IMR-90 (cell line): ENCODE data around the gene CCER1. TPM values are rescaled to one million over a fixed set of nuclear protein-coding genes. Genes with fewer than 3 reads are reported as not detected.

Experiments
- ATAC-seq: fragments of 200-7000 bp; cut with Tn5 transposase; 2 replicates; pipeline ENCODE4 v1.9.1; 2020; ENCODE audit warnings: low read depth, mild to moderate bottlenecking, moderate library complexity
- BruUV-seq: library from RNA; stranded (reverse); fragments of 400-500 nt; replicated peaks from 2 replicates; lab custom pipeline; 2021; lab: Mats Ljungman, UMichigan
- CTCF ChIA-PET: fragments of 300-600 bp; formaldehyde crosslinking; extraction: SDS; loops from one replicate; lab custom pipeline; 2021; ENCODE audit warnings: antibody characterized with exemption; lab: Yijun Ruan, JAX
- POLR2A ChIA-PET: fragments of 300-600 bp; sonication (Branson Sonifier 250); formaldehyde crosslinking; loops from one replicate; lab custom pipeline; 2022; ENCODE audit warnings: antibody characterized with exemption; ENCODE audit not compliant: unreplicated experiment; lab: Charles Lee
- DNase-seq: peaks from one replicate; pipeline ENCODE4 v3.0.0; 2013
- H2AFZ ChIP-seq: replicated peaks from 2 replicates; pipeline ENCODE3; 2013; ENCODE audit warnings: low read length, mild to moderate bottlenecking; ENCODE audit not compliant: poor library complexity
- H2AK5ac ChIP-seq: 2 replicates; pipeline ENCODE4 v1.6.1; 2013; ENCODE audit warnings: low read depth, low read length, inconsistent platforms
- H2AK9ac ChIP-seq: replicated peaks from 2 replicates; pipeline ENCODE3; 2013; ENCODE audit warnings: mild to moderate bottlenecking, low read depth, low read length, moderate library complexity; ENCODE audit not compliant: poor library complexity
- H2BK120ac ChIP-seq: 2 replicates; pipeline ENCODE4 v1.6.1; 2013; ENCODE audit warnings: low read depth, low read length, inconsistent platforms
- H2BK15ac ChIP-seq: 3 replicates; pipeline ENCODE4 v1.6.1; 2013; ENCODE audit warnings: low read depth, low read length, inconsistent platforms
- H2BK20ac ChIP-seq: 2 replicates; pipeline ENCODE4 v1.6.1; 2013; ENCODE audit warnings: low read depth, mild to moderate bottlenecking, inconsistent platforms, low read length, moderate library complexity
- H2BK5ac ChIP-seq: 2 replicates; pipeline ENCODE4 v1.6.1; 2013; ENCODE audit warnings: mild to moderate bottlenecking, low read depth, low read length, inconsistent platforms; ENCODE audit not compliant: poor library complexity, severe bottlenecking
- H3K14ac ChIP-seq: replicated peaks from 2 replicates; pipeline ENCODE4 v1.6.1; 2013; ENCODE audit warnings: low read depth, low read length, inconsistent platforms
- H3K18ac ChIP-seq: 2 replicates; pipeline ENCODE4 v1.6.1; 2013; ENCODE audit warnings: low read depth, low read length, control low read depth
- H3K23ac ChIP-seq: 2 replicates; pipeline ENCODE4 v1.6.1; 2013; ENCODE audit warnings: low read depth, low read length, inconsistent platforms
- H3K27ac ChIP-seq: 2 replicates; pipeline ENCODE4 v1.5.1; 2013; ENCODE audit warnings: mild to moderate bottlenecking, control low read depth, low read length; ENCODE audit not compliant: insufficient read depth
- H3K27me3 ChIP-seq: 2 replicates; pipeline ENCODE4 v1.6.1; 2013; ENCODE audit warnings: low read length; ENCODE audit not compliant: control insufficient read depth, insufficient read depth
- H3K36me3 ChIP-seq: 2 replicates; pipeline ENCODE4 v1.6.1; 2013; ENCODE audit warnings: low read length, mixed read lengths; ENCODE audit not compliant: control insufficient read depth, insufficient read depth
- H3K4ac ChIP-seq: 2 replicates; pipeline ENCODE4 v1.6.1; 2013; ENCODE audit warnings: low read depth, low read length, inconsistent platforms
- H3K4me1 ChIP-seq: 2 replicates; pipeline ENCODE4 v1.6.1; 2013; ENCODE audit warnings: low read length, mixed read lengths; ENCODE audit not compliant: control insufficient read depth, insufficient read depth
- H3K4me2 ChIP-seq: 2 replicates; pipeline ENCODE4 v1.6.1; 2013; ENCODE audit warnings: low read depth, mild to moderate bottlenecking, control low read depth, low read length, moderate library complexity
- H3K4me3 ChIP-seq: 2 replicates; pipeline ENCODE4 v1.5.1; 2013; ENCODE audit warnings: low read depth, mild to moderate bottlenecking, control low read depth, low read length, moderate library complexity; ENCODE audit not compliant: insufficient read depth
- H3K56ac ChIP-seq: 2 replicates; pipeline ENCODE4 v1.6.1; 2013; ENCODE audit warnings: low read length, inconsistent platforms; ENCODE audit not compliant: insufficient read depth; ENCODE audit errors: extremely low read depth
- H3K79me1 ChIP-seq, 2 experiments: 2 replicates each; pipeline ENCODE4 v1.6.1; 2013; ENCODE audit warnings: low read length in 2 of 2, inconsistent platforms in 1 of 2, low read depth in 1 of 2
- H3K9ac ChIP-seq: 2 replicates; pipeline ENCODE4 v1.6.1; 2013; ENCODE audit warnings: low read depth, low read length, control low read depth
- H3K9me1 ChIP-seq: 2 replicates; pipeline ENCODE4 v1.6.1; 2013; ENCODE audit warnings: low read length, inconsistent platforms; ENCODE audit not compliant: insufficient read depth
- H3K9me3 ChIP-seq: 2 replicates; pipeline ENCODE4 v1.6.1; 2013; ENCODE audit warnings: low read length; ENCODE audit not compliant: control insufficient read depth, insufficient read depth
- H4K20me1 ChIP-seq: 2 replicates; pipeline ENCODE4 v1.6.1; 2013; ENCODE audit warnings: low read length, inconsistent platforms; ENCODE audit not compliant: insufficient read depth
- H4K5ac ChIP-seq: 2 replicates; pipeline ENCODE4 v1.6.1; 2013; ENCODE audit warnings: mild to moderate bottlenecking, low read depth, low read length, control low read depth
- H4K8ac ChIP-seq, 2 experiments: 2 replicates each; pipeline ENCODE4 v1.6.1; 2013; ENCODE audit warnings: low read depth in 2 of 2, low read length in 2 of 2, control low read depth in 1 of 2, inconsistent platforms in 1 of 2
- H4K91ac ChIP-seq: 2 replicates; pipeline ENCODE4 v1.6.1; 2013; ENCODE audit warnings: low read depth, low read length, inconsistent platforms; ENCODE audit not compliant: insufficient read depth
- CHD1 ChIP-seq: IDR thresholded peaks from 2 replicates; pipeline ENCODE4 v1.6.1; 2012; ENCODE audit warnings: low read depth, low read length, improper control_type of control experiment
- CTCF ChIP-seq: conservative IDR thresholded peaks from 2 replicates; pipeline ENCODE4 v1.5.1; 2012; ENCODE audit warnings: mild to moderate bottlenecking, low read depth, low read length, improper control_type of control experiment
- RAD21 ChIP-seq: IDR thresholded peaks from 2 replicates; pipeline ENCODE4 v1.6.1; 2012; ENCODE audit warnings: low read length, improper control_type of control experiment
- RFX5 ChIP-seq: IDR thresholded peaks from 2 replicates; pipeline ENCODE4 v1.8.0; 2012; ENCODE audit warnings: low read depth, mild to moderate bottlenecking, low read length, moderate library complexity
- SMC3 ChIP-seq: fragments of 150-350 bp; IDR thresholded peaks from 2 replicates; pipeline ENCODE4 v1.6.1; 2016; ENCODE audit warnings: low read depth, mild to moderate bottlenecking, antibody characterized with exemption, low read length, moderate library complexity
- USF2 ChIP-seq: fragments of 150-350 bp; IDR thresholded peaks from 2 replicates; pipeline ENCODE4 v1.6.1; 2017; ENCODE audit warnings: mild to moderate bottlenecking, antibody characterized with exemption, low read length, low read depth
- WGBS, 2 experiments: methylation state at CpG; one replicate each; pipeline versions ENCODE4 v1.1.5 to v1.1.7; 2013; ENCODE audit warnings: missing lambda C conversion rate in 2 of 2; ENCODE audit not compliant: insufficient read length in 1 of 2; ENCODE audit errors: extremely low coverage in 2 of 2; 5-methylcytosine and 5-hydroxymethylcytosine counted together
- dilution Hi-C: fragments of 300-500 bp; cut with HindIII; formaldehyde crosslinking; loops from one replicate; pipeline ENCODE4 v1.14.3; 2018; ENCODE audit warnings: low sequenced_read_pairs; ENCODE audit not compliant: unreplicated experiment
- in situ Hi-C: fragments of 300-500 bp; cut with MboI; formaldehyde crosslinking; loops from 3 replicates; pipeline ENCODE4 v1.14.3; 2019; ENCODE audit warnings: low sequenced_read_pairs, inconsistent platforms, mixed read lengths
- intact Hi-C: fragments of 100-400 bp; cut with micrococcal nuclease; formaldehyde crosslinking; loops from 2 replicates; pipeline ENCODE4 v1.10.0; 2022
- polyA plus RNA-seq, 3 experiments: library from polyadenylated mRNA; depleted of rRNA; stranded (reverse); fragments of >200 nt; gene quantifications; 2 replicates each; pipeline ENCODE4 v1.2.3, GENCODE V29; 2012; ENCODE audit warnings: low replicate concordance in 1 of 3
- total RNA-seq: library from RNA; depleted of rRNA; stranded (reverse); fragments of >200 nt; gene quantifications from 2 replicates; pipeline ENCODE4 v1.2.3, GENCODE V29; 2012

The CCER1 gene
- total and polyA plus RNA-seq, 2 of the 4 experiments (the other 2 are of a cell fraction), result not detected

GRCh38 chr12:90959538-90960139, 4.7 kb upstream of the CCER1 start:
- CTCF ChIA-PET, result interaction anchor here (1.0 to 1.6 kb wide), 4 partner anchors 10 to 222 kb away, joined by 4 to 9 read pairs (median 6); no protein-coding TSS in a partner anchor
- Histone ChIP-seq H3K23ac (no peak overlapping the region), H3K9ac (no peak overlapping the region), H2BK20ac (no peak overlapping the region), H3K14ac (no peak overlapping the region), H2BK5ac (no peak overlapping the region), H4K20me1 (no peaks in the 10 kb centered on the region), H4K8ac (no peak overlapping the region), H3K4me3 (no peak overlapping the region), H3K27ac (no peak overlapping the region), H3K9me3 (no peaks in the 10 kb centered on the region), H3K18ac (no peak overlapping the region), H3K4me2 (no peak overlapping the region), H3K56ac (no peak overlapping the region), H3K4me1 (no peaks in the 10 kb centered on the region), H3K27me3 (no peaks in the 10 kb centered on the region), H3K36me3 (no peaks in the 10 kb centered on the region), H2BK15ac (no peak overlapping the region), H3K9me1 (no peaks in the 10 kb centered on the region), H4K5ac (no peak overlapping the region), H2AFZ (no peak overlapping the region), H3K4ac (no peak overlapping the region), H3K79me1 (no peaks in the 10 kb centered on the region), H2AK9ac (no peak overlapping the region), H2AK5ac (no peak overlapping the region), H4K91ac (no peak overlapping the region), H2BK120ac (no peak overlapping the region)
- no CpG with 5 or more reads among the region's 4 CpGs for WGBS, 2 experiments
- dilution Hi-C loops (no loop called here), intact Hi-C loops (loop anchor here (1.0 kb wide), 1 partner anchor 396 kb away; no protein-coding TSS in a partner anchor), in situ Hi-C loops (loop anchor here (25.0 kb wide), 1 partner anchor 1678 kb away; no protein-coding TSS in a partner anchor)
- peak; percentile 95 for ATAC-seq
- POLR2A ChIA-PET, result interaction anchor here (1.0 kb wide), 2 partner anchors 15 to 216 kb away, joined by 3 read pairs; no protein-coding TSS in a partner anchor
- no TSS peak for BruUV-seq
- peak; percentile 58 for DNase-seq
- TF ChIP-seq RFX5, result no peak
- TF ChIP-seq SMC3, result peak; percentile 57
- peak; percentile 59 for TF ChIP-seq RAD21
- peak; percentile 71 for TF ChIP-seq CTCF
- TF ChIP-seq USF2, result no peak
- TF ChIP-seq CHD1, result no peak
